NCI-H2171 treated with DMSO at 0.1 percent for 48 hours (cell line): ENCODE results near the gene PPP6C.
A peak's percentile ranks its signal among the peaks of the same experiment; 100 is the strongest.
"Not testable (repeated sequence)": the region's sequence is repeated elsewhere in the genome, so short reads cannot be mapped to it uniquely, and the experiment has no call there.

ENCODE experiments used
- DNase-seq: peaks from one replicate; lab custom pipeline; 2025; lab: John Stamatoyannopoulos, UW

PPP6C gene

GRCh38 chr9:125181756-125182155 is 7.8 kb downstream of the PPP6C start:
- DNase-seq, result not testable (repeated sequence)

GRCh38 chr9:125180876-125181275 is 8.7 kb downstream of the PPP6C start:
- no peak for DNase-seq

- DNase-seq, result not testable (repeated sequence)
Measured at GRCh38 chr9:125179776-125180175, 9.8 kb downstream of the PPP6C start.

- no peak for DNase-seq
Measured at GRCh38 chr9:125177888-125178287, 11.7 kb downstream of the PPP6C start.

- DNase-seq, result no peak
Measured at GRCh38 chr9:125176636-125177035, 13.0 kb downstream of the PPP6C start.

GRCh38 chr9:125172031-125172755 is 17.4 kb downstream of the PPP6C start:
- DNase-seq, result no peak

- DNase-seq, result no peak
Measured at GRCh38 chr9:125169895-125170294, 19.7 kb downstream of the PPP6C start.

GRCh38 chr9:125166762-125167161 is 22.8 kb downstream of the PPP6C start:
- DNase-seq, result no peak

- DNase-seq, result not testable (repeated sequence)
Measured at GRCh38 chr9:125162891-125163290, 26.7 kb downstream of the PPP6C start.

- DNase-seq, result no peak
Measured at GRCh38 chr9:125161284-125161918, 28.2 kb downstream of the PPP6C start.

GRCh38 chr9:125160750-125161149 is 28.9 kb downstream of the PPP6C start:
- no peak for DNase-seq

- no peak for DNase-seq
Measured at GRCh38 chr9:125156551-125156950, 33.1 kb downstream of the PPP6C start.

GRCh38 chr9:125153712-125154367 is 35.8 kb downstream of the PPP6C start:
- no peak for DNase-seq

- no peak for DNase-seq
Measured at GRCh38 chr9:125151730-125152129, 37.9 kb downstream of the PPP6C start.

- no peak for DNase-seq
Measured at GRCh38 chr9:125150349-125151245, 39.0 kb downstream of the PPP6C start.

- no peak for DNase-seq
Measured at GRCh38 chr9:125147401-125147951, 42.1 kb downstream of the PPP6C start.

GRCh38 chr9:125146247-125146646 is 43.4 kb downstream of the PPP6C start:
- DNase-seq, result no peak

GRCh38 chr9:125145425-125145824 is 44.2 kb downstream of the PPP6C start:
- no peak for DNase-seq

GRCh38 chr9:125143377-125144090 is 46.1 kb downstream of the PPP6C start, which contains the start of gene SCAI:
Gene SCAI, minus strand, starts transcription at chr9:125143528. Its CDS starts 91 bp downstream, at chr9:125143437.
- peak; percentile 99 for DNase-seq

GRCh38 chr9:125142560-125143376 is 46.8 kb downstream of the PPP6C start:
- peak; percentile 26 for DNase-seq
